ENCODE measurements around the gene LMBR1.
"Not testable (repeated sequence)": the region's sequence is repeated elsewhere in the genome, so short reads cannot be mapped to it uniquely, and the experiment has no call there.

LMBR1 gene

GRCh38 chr7:156843582-156843981, 49.4 kb downstream of the LMBR1 start:
- DNase-seq, result not testable (repeated sequence)

- no peak for DNase-seq
Measured at GRCh38 chr7:156843157-156843556, 49.8 kb downstream of the LMBR1 start.

GRCh38 chr7:156842740-156843140, 50.2 kb downstream of the LMBR1 start:
- no peak for DNase-seq

- DNase-seq, result no peak
Measured at GRCh38 chr7:156842317-156842716, 50.7 kb downstream of the LMBR1 start.

GRCh38 chr7:156841497-156841896, 51.5 kb downstream of the LMBR1 start:
- DNase-seq, result no peak

- DNase-seq, result peak in 1 of 2 experiments; percentile 12
Measured at GRCh38 chr7:156840134-156840533, 52.8 kb downstream of the LMBR1 start.

GRCh38 chr7:156836443-156836842, 56.5 kb downstream of the LMBR1 start:
- DNase-seq, result no peak

- no peak for DNase-seq
Measured at GRCh38 chr7:156834462-156834861, 58.5 kb downstream of the LMBR1 start.

GRCh38 chr7:156833312-156833711, 59.7 kb downstream of the LMBR1 start:
- DNase-seq, result no peak

GRCh38 chr7:156832195-156832877, 60.6 kb downstream of the LMBR1 start:
- DNase-seq, result peak; percentile 17 to 40

GRCh38 chr7:156829669-156830336, 63.2 kb downstream of the LMBR1 start:
- peak in 1 of 2 experiments; percentile 14 for DNase-seq

GRCh38 chr7:156827587-156828203, 65.3 kb downstream of the LMBR1 start:
- DNase-seq, result peak; percentile 24 to 68

GRCh38 chr7:156823435-156823834, 69.5 kb downstream of the LMBR1 start:
- peak in 1 of 2 experiments; percentile 18 for DNase-seq

GRCh38 chr7:156820445-156821063, 72.4 kb downstream of the LMBR1 start:
- DNase-seq, result peak in 1 of 2 experiments; percentile 9

- DNase-seq, result no peak
Measured at GRCh38 chr7:156819733-156820295, 73.2 kb downstream of the LMBR1 start.

- DNase-seq, result no peak
Measured at GRCh38 chr7:156818133-156818532, 74.8 kb downstream of the LMBR1 start.

GRCh38 chr7:156816943-156817572, 75.9 kb downstream of the LMBR1 start:
- peak; percentile 38 to 70 for DNase-seq

GRCh38 chr7:156811706-156812105, 81.3 kb downstream of the LMBR1 start:
- no peak for DNase-seq

- DNase-seq, result not testable (repeated sequence)
Measured at GRCh38 chr7:156803656-156804055, 89.3 kb downstream of the LMBR1 start.

- no peak for DNase-seq
Measured at GRCh38 chr7:156802214-156802613, 90.8 kb downstream of the LMBR1 start.

- no peak for DNase-seq
Measured at GRCh38 chr7:156795415-156795814, 97.6 kb downstream of the LMBR1 start.

- DNase-seq, result no peak
Measured at GRCh38 chr7:156793334-156793733, 99.6 kb downstream of the LMBR1 start.

- DNase-seq, result no peak
Measured at GRCh38 chr7:156792611-156793010, 100.4 kb downstream of the LMBR1 start.

Data from Kasumi-1 (cell line).